GM06990 (cell line): Measurements from ENCODE around the gene TMC8.

Experiments used
- DNase-seq: peaks from one replicate; pipeline ENCODE4 v3.0.0-alpha.2; 2011; ENCODE audit not compliant: insufficient read length; ENCODE audit errors: extremely low read depth
- H3K27me3 ChIP-seq: replicated peaks from 2 replicates; pipeline ENCODE4 v1.6.0; 2011; ENCODE audit warnings: low read length; ENCODE audit not compliant: control insufficient read depth, insufficient read depth
- H3K36me3 ChIP-seq: 2 replicates; pipeline ENCODE4 v1.5.1; 2011; ENCODE audit warnings: low read length; ENCODE audit not compliant: control insufficient read depth, insufficient read depth
- H3K4me3 ChIP-seq: replicated peaks from 2 replicates; pipeline ENCODE4 v1.5.1; 2011; ENCODE audit warnings: low read depth, mild to moderate bottlenecking, control low read depth, low read length
- TF ChIP-seq, protein P1 (sequence below): IDR thresholded peaks from 2 replicates; pipeline ENCODE4 v1.5.1; 2011; ENCODE audit warnings: low read length, control low read depth, mild to moderate bottlenecking, inconsistent platforms; ENCODE audit not compliant: insufficient read depth, poor library complexity, severe bottlenecking

TMC8 gene

GRCh38 chr17:78184351-78184750, 53.8 kb downstream of the TMC8 start:
- TF ChIP-seq, protein P1, sequence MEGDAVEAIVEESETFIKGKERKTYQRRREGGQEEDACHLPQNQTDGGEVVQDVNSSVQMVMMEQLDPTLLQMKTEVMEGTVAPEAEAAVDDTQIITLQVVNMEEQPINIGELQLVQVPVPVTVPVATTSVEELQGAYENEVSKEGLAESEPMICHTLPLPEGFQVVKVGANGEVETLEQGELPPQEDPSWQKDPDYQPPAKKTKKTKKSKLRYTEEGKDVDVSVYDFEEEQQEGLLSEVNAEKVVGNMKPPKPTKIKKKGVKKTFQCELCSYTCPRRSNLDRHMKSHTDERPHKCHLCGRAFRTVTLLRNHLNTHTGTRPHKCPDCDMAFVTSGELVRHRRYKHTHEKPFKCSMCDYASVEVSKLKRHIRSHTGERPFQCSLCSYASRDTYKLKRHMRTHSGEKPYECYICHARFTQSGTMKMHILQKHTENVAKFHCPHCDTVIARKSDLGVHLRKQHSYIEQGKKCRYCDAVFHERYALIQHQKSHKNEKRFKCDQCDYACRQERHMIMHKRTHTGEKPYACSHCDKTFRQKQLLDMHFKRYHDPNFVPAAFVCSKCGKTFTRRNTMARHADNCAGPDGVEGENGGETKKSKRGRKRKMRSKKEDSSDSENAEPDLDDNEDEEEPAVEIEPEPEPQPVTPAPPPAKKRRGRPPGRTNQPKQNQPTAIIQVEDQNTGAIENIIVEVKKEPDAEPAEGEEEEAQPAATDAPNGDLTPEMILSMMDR, result no peak
- Histone ChIP-seq H3K36me3 (peaks cover 7% of the 10 kb centered on the region), H3K27me3 (no peaks in the 10 kb centered on the region), H3K4me3 (no peak overlapping the region)
- no peak for DNase-seq

GRCh38 chr17:78184868-78185267, 54.3 kb downstream of the TMC8 start:
- Histone ChIP-seq H3K27me3 (no peaks in the 10 kb centered on the region), H3K36me3 (peaks cover 6% of the 10 kb centered on the region), H3K4me3 (no peak overlapping the region)
- TF ChIP-seq, protein P1, result no peak
- DNase-seq, result no peak

DNA sequence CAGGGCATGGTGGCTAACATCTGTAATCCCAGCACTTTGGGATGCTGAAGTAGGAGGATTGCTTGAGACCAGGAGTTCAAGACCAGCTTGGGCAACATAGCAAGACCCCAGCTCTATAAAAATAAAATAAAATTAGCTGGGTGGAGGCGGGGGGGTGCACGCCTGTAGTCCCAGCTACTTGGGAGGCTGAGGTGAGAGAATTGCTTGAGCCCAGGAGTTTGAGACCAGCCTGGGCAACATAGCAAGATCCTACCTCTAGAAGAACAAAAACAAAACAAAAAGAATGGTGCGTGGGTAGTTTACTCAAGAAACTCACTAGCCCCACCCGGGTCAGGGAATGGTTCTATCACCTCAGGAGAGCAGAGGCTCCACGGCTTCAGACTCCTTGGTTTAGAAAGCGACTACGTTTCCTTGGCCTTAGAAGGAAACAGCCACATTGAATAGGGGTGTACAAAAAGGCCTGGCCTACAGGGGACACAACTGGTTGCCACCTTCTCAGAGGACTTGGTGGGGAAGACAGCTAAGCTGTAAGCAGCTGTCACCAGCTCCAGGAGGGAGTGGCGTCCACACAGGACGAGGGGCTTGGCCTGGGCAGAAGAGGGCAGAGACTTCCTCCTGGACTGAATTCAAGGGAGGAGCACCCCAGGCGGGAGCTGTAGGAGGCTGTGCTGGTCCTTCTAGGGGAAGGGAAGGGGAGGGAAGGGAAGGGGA, 55.6 kb downstream of the TMC8 start:
- no peaks in the 10 kb centered on the region for H3K27me3 ChIP-seq
- H3K36me3 ChIP-seq, result peaks cover 12% of the 10 kb centered on the region
- peak overlapping the region; percentile 86 for H3K4me3 ChIP-seq
- DNase-seq, result no peak
- TF ChIP-seq, protein P1, result no peak

- TF ChIP-seq, protein P1, result peak; percentile 24
- Histone ChIP-seq H3K4me3 (peak within 1 kb of the TSS; percentile 87), H3K36me3 (peaks cover 11% of the 10 kb centered on the region), H3K27me3 (no peaks in the 10 kb centered on the region)
- DNase-seq, result peak; percentile 98
Measured at GRCh38 chr17:78186692-78187595, 56.4 kb downstream of the TMC8 start, which contains the start of the genes AFMID and TK1. AFMID (plus strand) TSS chr17:78187362; CDS start chr17:78187371, 9 bp downstream. TK1 (minus strand) TSS chr17:78187052; CDS start chr17:78186994, 58 bp downstream.
